AG09319 (cell line): ENCODE results near the gene EDARADD.

Source experiments
- DNase-seq: peaks from one replicate; pipeline ENCODE4 v3.0.0-alpha.2; 2010; ENCODE audit warnings: low read depth; ENCODE audit errors: extremely low read depth
- CTCF ChIP-seq: IDR thresholded peaks from 2 replicates; pipeline ENCODE4 v1.5.1; 2011; ENCODE audit warnings: low read depth, mild to moderate bottlenecking, inconsistent platforms, low read length, moderate library complexity

EDARADD gene

DNA sequence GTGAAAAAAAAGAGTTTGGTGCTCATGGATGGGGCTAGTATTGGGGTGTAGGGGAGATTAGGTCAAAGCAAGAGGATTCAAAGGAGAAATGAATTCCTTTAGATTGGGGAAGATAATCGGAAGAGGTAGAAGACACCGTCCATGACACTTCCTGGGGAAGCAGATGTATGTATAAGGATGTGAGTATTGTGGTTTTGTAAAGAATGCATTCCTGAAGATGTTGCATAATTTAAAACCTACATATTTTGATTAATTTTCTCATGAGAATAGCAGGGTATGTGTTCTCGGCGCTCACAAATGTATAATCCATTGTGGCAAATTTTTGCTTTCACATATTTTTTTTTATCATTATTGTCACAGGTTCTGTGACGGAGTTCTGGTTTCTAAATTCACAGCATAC is 124.2 kb downstream of the EDARADD start:
- no peak for TF ChIP-seq CTCF

GRCh38 chr1:236520445-236521005 is 126.4 kb downstream of the EDARADD start:
- DNase-seq, result no peak
- no peak for TF ChIP-seq CTCF

More for the DNA sequence above, 124.2 kb downstream of the EDARADD start:
- no peak for DNase-seq

- no peak for TF ChIP-seq CTCF
- no peak for DNase-seq
These were observed 129.0 kb downstream of the EDARADD start for GRCh38 chr1:236522937-236523703.

- DNase-seq, result peak; percentile 57
- no peak for TF ChIP-seq CTCF
These were observed 129.6 kb downstream of the EDARADD start, which contains the start of gene LGALS8 for GRCh38 chr1:236523704-236524141. Gene LGALS8 (plus strand): TSS chr1:236523982. CDS start chr1:236526071, 2,089 bp downstream.

DNA sequence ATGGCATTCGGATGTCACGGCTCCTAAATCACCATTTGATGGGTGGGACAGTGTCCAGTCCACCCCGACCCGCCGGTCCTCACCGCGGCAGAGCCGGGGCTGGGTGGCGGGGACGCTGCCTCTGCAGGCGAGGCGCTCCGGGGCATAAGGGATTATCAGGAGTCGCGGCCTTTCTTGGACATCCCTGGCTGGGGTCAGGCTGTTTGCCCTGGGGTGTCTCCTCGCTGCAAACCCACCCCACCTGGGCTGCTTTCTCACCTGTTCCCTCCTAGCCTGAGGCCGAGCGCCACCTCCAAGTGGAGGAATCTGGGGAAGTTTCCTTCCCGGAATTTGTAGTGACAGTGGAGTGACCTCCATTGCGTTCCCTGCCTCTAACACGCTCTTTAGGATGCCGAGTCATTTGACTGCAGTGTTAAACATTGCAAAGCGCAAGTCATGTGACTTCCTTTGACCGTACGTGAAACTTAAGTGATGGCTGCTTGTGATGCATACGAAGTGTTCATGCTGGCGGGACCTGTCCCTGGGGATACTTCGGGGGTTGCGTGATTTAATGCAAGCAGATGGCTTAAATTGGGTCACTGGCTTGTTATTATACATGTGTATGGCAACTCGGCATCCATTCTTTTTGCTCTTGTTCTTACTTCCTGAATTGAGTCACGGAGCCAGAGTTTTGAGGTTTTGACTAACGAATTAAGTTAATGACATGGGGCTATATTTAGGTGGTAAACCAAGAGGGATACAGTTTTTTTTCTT is 130.2 kb downstream of the EDARADD start:
- no peak for TF ChIP-seq CTCF
- peak; percentile 37 for DNase-seq

DNA sequence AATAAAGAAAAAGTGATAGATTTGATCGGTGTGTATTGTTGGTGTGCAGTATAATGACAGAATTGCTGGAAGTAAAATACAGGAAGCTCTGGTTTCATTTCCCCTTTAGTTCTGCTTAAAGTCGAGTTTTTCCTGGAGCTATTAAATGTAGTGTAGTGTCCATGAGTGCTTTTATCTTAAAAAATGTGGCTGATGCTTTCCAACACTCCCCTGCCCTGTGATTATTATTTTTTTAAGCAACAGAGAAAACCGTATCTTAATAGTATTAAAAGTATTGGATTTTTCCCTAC is 130.8 kb downstream of the EDARADD start:
- TF ChIP-seq CTCF, result no peak
- no peak for DNase-seq

DNA sequence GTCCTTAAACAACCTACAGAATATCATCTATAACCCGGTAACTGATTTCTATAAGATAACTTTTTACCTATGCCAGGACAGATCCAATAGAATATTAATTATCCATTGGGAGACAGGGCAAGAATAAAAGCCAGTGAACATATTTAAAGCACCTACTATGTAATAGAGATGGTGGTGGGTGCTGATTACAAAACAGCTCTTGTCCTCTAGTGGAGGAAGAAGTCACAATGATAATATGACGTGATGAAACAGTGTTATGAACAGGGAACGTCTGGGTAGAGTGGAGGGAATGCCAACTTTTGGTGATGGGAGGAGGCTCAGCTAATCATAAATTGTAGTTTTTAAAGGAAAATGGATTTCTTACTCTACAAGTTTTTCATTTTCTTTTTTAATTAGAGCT is 132.0 kb downstream of the EDARADD start:
- no peak for DNase-seq
- TF ChIP-seq CTCF, result no peak
